ENCODE measurements around the gene NKX2-4. TPM values are rescaled to one million over a fixed set of nuclear protein-coding genes. Genes with fewer than 3 reads are reported as not detected.
"Not testable (repeated sequence)": the region's sequence is repeated elsewhere in the genome, so short reads cannot be mapped to it uniquely, and the experiment has no call there.

The NKX2-4 gene
- total RNA-seq, 4 donors from 2014 or later: not detected

- WGBS, 2 donors (ENCODE audit: low coverage in 1 of 2): 62 to 75% methylated on average over 2 of the region's 2 CpGs
- Histone ChIP-seq H3K36me3 (no peaks in the 10 kb centered on the region), H3K4me3 (no peak overlapping the region), H3K9me3 (no peaks in the 10 kb centered on the region), H3K4me1 (no peaks in the 10 kb centered on the region), H3K27ac (no peak overlapping the region), H3K27me3 (peaks cover 23% of the 10 kb centered on the region)
- ATAC-seq: no peak
- TF ChIP-seq POLR2AphosphoS5 (IDR thresholded peaks at IDR 0.05) (no peak), EP300 (IDR thresholded peaks at IDR 0.05) (no peak), POLR2A (IDR thresholded peaks at IDR 0.05) (no peak)
- TF ChIP-seq, protein P1, sequence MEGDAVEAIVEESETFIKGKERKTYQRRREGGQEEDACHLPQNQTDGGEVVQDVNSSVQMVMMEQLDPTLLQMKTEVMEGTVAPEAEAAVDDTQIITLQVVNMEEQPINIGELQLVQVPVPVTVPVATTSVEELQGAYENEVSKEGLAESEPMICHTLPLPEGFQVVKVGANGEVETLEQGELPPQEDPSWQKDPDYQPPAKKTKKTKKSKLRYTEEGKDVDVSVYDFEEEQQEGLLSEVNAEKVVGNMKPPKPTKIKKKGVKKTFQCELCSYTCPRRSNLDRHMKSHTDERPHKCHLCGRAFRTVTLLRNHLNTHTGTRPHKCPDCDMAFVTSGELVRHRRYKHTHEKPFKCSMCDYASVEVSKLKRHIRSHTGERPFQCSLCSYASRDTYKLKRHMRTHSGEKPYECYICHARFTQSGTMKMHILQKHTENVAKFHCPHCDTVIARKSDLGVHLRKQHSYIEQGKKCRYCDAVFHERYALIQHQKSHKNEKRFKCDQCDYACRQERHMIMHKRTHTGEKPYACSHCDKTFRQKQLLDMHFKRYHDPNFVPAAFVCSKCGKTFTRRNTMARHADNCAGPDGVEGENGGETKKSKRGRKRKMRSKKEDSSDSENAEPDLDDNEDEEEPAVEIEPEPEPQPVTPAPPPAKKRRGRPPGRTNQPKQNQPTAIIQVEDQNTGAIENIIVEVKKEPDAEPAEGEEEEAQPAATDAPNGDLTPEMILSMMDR (IDR thresholded peaks at IDR 0.05): no peak
Measured at GRCh38 chr20:21433329-21433890, 36.1 kb upstream of the NKX2-4 start.

DNA sequence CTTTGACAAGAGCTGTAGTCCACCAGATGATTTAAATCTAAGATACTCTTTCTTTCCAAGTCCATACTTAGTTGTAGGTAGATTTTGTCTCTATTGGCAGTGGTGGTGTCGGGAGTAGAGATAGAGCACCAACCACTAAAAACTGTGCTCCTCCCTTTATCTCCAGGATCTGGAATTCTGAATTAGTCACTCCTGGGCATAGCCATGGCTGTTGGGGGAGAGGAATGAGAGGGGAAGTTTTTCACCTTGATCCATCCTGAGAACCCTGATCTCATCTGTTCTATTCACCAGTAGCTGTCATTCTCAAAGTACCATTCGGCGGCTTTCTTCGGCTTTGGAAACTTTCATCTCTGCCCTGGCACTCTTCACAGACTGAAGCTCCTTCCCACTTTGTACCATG is 35.6 kb upstream of the NKX2-4 start:
- 87% methylated on average over 4 of the region's 4 CpGs; no CpG with 5 or more reads in 1 of the 2 donors for WGBS, 2 donors (ENCODE audit: low coverage in 1 of 2)
- TF ChIP-seq POLR2AphosphoS5 (IDR thresholded peaks at IDR 0.05): no peak
- Histone ChIP-seq H3K9me3 (no peaks in the 10 kb centered on the region), H3K27ac (no peak overlapping the region), H3K4me3 (no peak overlapping the region), H3K4me1 (no peaks in the 10 kb centered on the region), H3K27me3 (peaks cover 23% of the 10 kb centered on the region), H3K36me3 (no peaks in the 10 kb centered on the region)
- no peak for ATAC-seq

DNA sequence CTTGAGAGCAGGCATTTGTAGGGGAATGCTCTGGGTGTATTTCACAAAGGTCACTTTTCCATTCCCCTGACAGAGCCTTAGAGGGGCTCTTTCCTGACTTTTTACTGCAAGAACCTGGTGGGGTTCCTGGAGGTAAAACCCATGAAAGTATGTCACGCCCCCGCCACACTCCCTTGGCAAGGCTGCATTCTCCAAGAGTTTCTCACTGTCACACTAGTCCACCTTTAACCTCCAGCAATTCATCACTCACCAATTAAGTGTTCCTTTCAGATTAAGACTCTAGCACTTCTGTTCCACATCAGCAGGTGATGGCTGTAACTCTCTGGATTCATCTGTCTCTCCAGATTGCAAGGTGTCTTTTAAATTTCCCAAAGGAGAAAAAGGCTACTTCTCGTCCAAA is 32.7 kb upstream of the NKX2-4 start:
- no peaks in the 10 kb centered on the region for H3K4me1 ChIP-seq
- H3K27me3 ChIP-seq: peaks cover 22% of the 10 kb centered on the region
- H3K36me3 ChIP-seq: no peaks in the 10 kb centered on the region
- no peak overlapping the region for H3K4me3 ChIP-seq
- no peak for TF ChIP-seq POLR2A (IDR thresholded peaks at IDR 0.05)
- TF ChIP-seq, protein P1 (IDR thresholded peaks at IDR 0.05): no peak
- TF ChIP-seq POLR2AphosphoS5 (IDR thresholded peaks at IDR 0.05): no peak
- TF ChIP-seq EP300 (IDR thresholded peaks at IDR 0.05): no peak
- 39 to 51% methylated on average over 2 to 3 of the region's 3 CpGs for WGBS, 2 donors (ENCODE audit: low coverage in 1 of 2)
- no peak for ATAC-seq
- peaks cover 0 to 13% (median 0%) of the 10 kb centered on the region in 3 donors for H3K9me3 ChIP-seq
- no peak overlapping the region for H3K27ac ChIP-seq

DNA sequence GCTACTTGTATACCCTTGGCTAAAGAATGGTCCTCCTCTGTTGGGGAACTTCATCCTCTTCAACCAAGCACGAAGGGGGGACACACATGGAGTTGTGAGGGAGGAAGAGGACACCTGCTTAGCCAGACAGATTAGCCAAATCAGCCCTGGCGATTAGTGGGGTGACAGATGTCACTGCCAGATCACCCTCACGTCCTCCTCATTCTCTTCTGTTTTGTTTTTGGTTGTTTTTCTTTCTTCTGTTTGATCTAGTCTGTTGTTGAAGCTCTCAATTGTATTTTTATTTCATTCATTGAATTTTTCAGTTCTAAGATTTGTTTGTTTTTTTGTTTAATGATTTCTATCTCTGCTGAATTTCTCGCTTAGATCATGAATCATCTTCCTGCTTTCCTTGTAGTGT is 27.5 kb upstream of the NKX2-4 start:
- 67 to 73% methylated on average over 3 to 4 of the region's 4 CpGs for WGBS, 2 donors (ENCODE audit: low coverage in 1 of 2)
- Histone ChIP-seq H3K27ac (no peak overlapping the region), H3K9me3 (peaks cover 0 to 62% (median 0%) of the 10 kb centered on the region in 3 donors), H3K4me3 (no peak overlapping the region), H3K36me3 (no peaks in the 10 kb centered on the region), H3K27me3 (peaks cover 7% of the 10 kb centered on the region), H3K4me1 (no peaks in the 10 kb centered on the region)
- no peak for ATAC-seq
- no peak for TF ChIP-seq EP300 (IDR thresholded peaks at IDR 0.05)
- TF ChIP-seq, protein P1 (IDR thresholded peaks at IDR 0.05): no peak
- TF ChIP-seq POLR2AphosphoS5 (IDR thresholded peaks at IDR 0.05): no peak
- no peak for TF ChIP-seq POLR2A (IDR thresholded peaks at IDR 0.05)

GRCh38 chr20:21423712-21424111 is 26.4 kb upstream of the NKX2-4 start:
- H3K9me3 ChIP-seq: peaks cover 0 to 73% (median 0%) of the 10 kb centered on the region in 3 donors
- H3K27ac ChIP-seq, H3K36me3 ChIP-seq, H3K4me3 ChIP-seq, ATAC-seq, H3K4me1 ChIP-seq, H3K27me3 ChIP-seq: not testable (repeated sequence)
- WGBS, 2 donors (ENCODE audit: low coverage in 1 of 2): 92 to 100% methylated on average over 1 of the region's 1 CpG

DNA sequence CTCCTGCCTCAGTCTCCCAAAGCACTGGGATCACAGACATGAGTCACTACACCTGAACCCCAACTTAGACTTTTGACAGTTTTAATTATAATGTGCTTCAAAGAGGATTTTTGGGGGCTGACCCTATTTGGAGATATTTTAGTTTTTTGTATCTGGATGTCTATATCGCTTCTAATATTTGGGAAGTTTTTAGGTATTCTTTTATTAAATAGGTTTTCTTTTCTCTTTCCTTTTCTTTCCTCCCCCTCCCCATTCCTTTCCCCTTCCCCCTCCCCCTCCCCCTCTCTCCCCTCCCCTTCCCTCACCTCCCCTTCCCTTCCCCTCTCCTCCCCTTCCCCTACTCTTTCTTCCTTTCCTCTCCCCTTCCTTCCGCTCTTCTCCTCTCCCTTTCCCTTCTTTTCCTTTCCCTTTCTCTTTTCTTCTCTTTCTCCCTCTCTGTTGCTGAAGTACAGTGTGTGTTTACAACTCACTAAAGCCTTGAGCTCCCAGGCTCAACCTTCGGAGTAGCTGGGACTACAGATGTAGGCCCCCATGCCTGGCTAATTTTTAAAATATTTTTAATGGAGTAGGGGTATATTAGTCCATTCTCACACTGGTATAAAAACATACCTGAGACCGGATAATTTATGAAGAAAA is 24.4 kb upstream of the NKX2-4 start:
- no peaks in the 10 kb centered on the region for H3K36me3 ChIP-seq
- no peak for ATAC-seq
- peaks cover 0 to 77% (median 0%) of the 10 kb centered on the region in 3 donors for H3K9me3 ChIP-seq
- TF ChIP-seq POLR2AphosphoS5 (IDR thresholded peaks at IDR 0.05): no peak
- TF ChIP-seq POLR2A (IDR thresholded peaks at IDR 0.05): no peak
- no peak for TF ChIP-seq EP300 (IDR thresholded peaks at IDR 0.05)
- TF ChIP-seq, protein P1 (IDR thresholded peaks at IDR 0.05): no peak
- H3K4me3 ChIP-seq: no peak overlapping the region
- H3K4me1 ChIP-seq: no peaks in the 10 kb centered on the region
- no peak overlapping the region for H3K27ac ChIP-seq
- H3K27me3 ChIP-seq: peaks cover 7% of the 10 kb centered on the region
- 73 to 95% methylated on average over 3 to 4 of the region's 4 CpGs for WGBS, 2 donors (ENCODE audit: low coverage in 1 of 2)

DNA sequence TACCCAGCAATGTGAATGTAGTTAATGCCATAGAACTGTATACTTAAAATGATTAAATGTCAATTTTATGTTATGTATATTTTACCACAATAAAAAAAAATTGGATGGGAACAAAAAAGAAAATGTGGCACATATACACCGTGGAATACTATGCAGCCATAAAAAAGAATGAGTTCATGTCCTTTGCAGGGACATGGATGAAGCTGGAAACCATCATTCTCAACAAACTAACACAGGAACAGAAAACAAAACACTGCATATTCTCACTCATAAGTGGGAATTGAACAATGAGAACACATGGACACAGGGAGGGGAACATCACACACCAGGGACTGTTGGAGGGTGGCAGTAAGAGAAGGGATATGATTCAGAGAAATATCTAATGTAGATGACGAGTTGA is 21.8 kb upstream of the NKX2-4 start:
- H3K27me3 ChIP-seq: peaks cover 14% of the 10 kb centered on the region
- 53 to 57% methylated on average over 2 of the region's 2 CpGs for WGBS, 2 donors (ENCODE audit: low coverage in 1 of 2)
- not testable (repeated sequence) for H3K36me3 ChIP-seq, H3K4me3 ChIP-seq, ATAC-seq, H3K27ac ChIP-seq, H3K4me1 ChIP-seq
- H3K9me3 ChIP-seq: peaks cover 0 to 55% (median 0%) of the 10 kb centered on the region in 3 donors

GRCh38 chr20:21413996-21414395 is 16.7 kb upstream of the NKX2-4 start:
- not testable (repeated sequence) for H3K4me3 ChIP-seq, H3K27ac ChIP-seq, H3K36me3 ChIP-seq, H3K4me1 ChIP-seq, ATAC-seq
- Histone ChIP-seq H3K27me3 (peaks cover 25% of the 10 kb centered on the region), H3K9me3 (peaks cover 0 to 35% (median 0%) of the 10 kb centered on the region in 3 donors)
- 50% methylated on average over 2 of the region's 3 CpGs; no CpG with 5 or more reads in 1 of the 2 donors for WGBS, 2 donors (ENCODE audit: low coverage in 1 of 2)

Data from gastroesophageal sphincter (tissue), 4 donors.